OCI-LY1 (cell line): ENCODE measurements around the gene SAP30BP.

Source experiments
- H2AFZ ChIP-seq: fragments of 200-600 bp; sonication (generic), shearing (Covaris generic); 2 replicates; pipeline ENCODE4 v1.6.0; 2014; ENCODE audit warnings: antibody characterized with exemption, mild to moderate bottlenecking, low read length
- H3F3A ChIP-seq: fragments of 200-600 bp; sonication (generic), shearing (Covaris generic); 2 replicates; pipeline ENCODE4 v1.6.0; 2014; ENCODE audit warnings: mild to moderate bottlenecking, antibody characterized with exemption, low read length, moderate library complexity; ENCODE audit not compliant: insufficient read depth
- H3K27ac ChIP-seq: fragments of 200-600 bp; sonication (generic); 2 replicates; pipeline ENCODE4 v1.5.1; 2014; ENCODE audit warnings: low read length, mixed run types, mild to moderate bottlenecking, low read depth; ENCODE audit not compliant: poor library complexity, severe bottlenecking
- H3K27me3 ChIP-seq: fragments of 200-600 bp; sonication (generic); 2 replicates; pipeline ENCODE4 v1.6.0; 2014; ENCODE audit warnings: antibody characterized with exemption, mild to moderate bottlenecking, low read length, moderate library complexity; ENCODE audit not compliant: insufficient read depth
- H3K36me3 ChIP-seq: fragments of 200-600 bp; sonication (generic); 2 replicates; pipeline ENCODE4 v1.6.1; 2014; ENCODE audit warnings: mild to moderate bottlenecking, antibody characterized with exemption, low read length, moderate library complexity, mixed read lengths; ENCODE audit not compliant: insufficient read depth
- H3K4me1 ChIP-seq: fragments of 200-600 bp; sonication (generic); 2 replicates; pipeline ENCODE4 v1.5.1; 2014; ENCODE audit warnings: mild to moderate bottlenecking, low read length, moderate library complexity; ENCODE audit not compliant: insufficient read depth, severe bottlenecking
- H3K4me2 ChIP-seq: fragments of 200-600 bp; sonication (generic), shearing (Covaris generic); 2 replicates; pipeline ENCODE4 v1.6.1; 2014; ENCODE audit warnings: low read length
- H3K4me3 ChIP-seq: fragments of 200-600 bp; sonication (generic); 2 replicates; pipeline ENCODE4 v1.5.1; 2014; ENCODE audit warnings: low read length, low read depth, mild to moderate bottlenecking, mixed read lengths; ENCODE audit not compliant: poor library complexity, severe bottlenecking
- H3K79me2 ChIP-seq: fragments of 200-600 bp; shearing (Covaris generic); 2 replicates; pipeline ENCODE4 v1.6.1; 2016; ENCODE audit warnings: mixed run types, low read length, mixed read lengths; ENCODE audit not compliant: insufficient read depth
- H3K9ac ChIP-seq: fragments of 200-600 bp; sonication (generic), shearing (Covaris generic); 2 replicates; pipeline ENCODE4 v1.6.1; 2014; ENCODE audit warnings: mild to moderate bottlenecking, low read length, mixed read lengths
- H3K9me2 ChIP-seq: fragments of 200-600 bp; sonication (generic), shearing (Covaris generic); 2 replicates; pipeline ENCODE4 v1.6.1; 2014; ENCODE audit warnings: low read depth, mild to moderate bottlenecking, low read length, mixed read lengths
- H3K9me3 ChIP-seq: fragments of 200-600 bp; shearing (Covaris generic); 2 replicates; pipeline ENCODE4 v1.6.1; 2014; ENCODE audit warnings: low read length, mixed read lengths
- H4K20me1 ChIP-seq: fragments of 200-600 bp; sonication (generic), shearing (Covaris generic); 2 replicates; pipeline ENCODE4 v1.6.0; 2016; ENCODE audit warnings: mild to moderate bottlenecking, low read length; ENCODE audit not compliant: insufficient read depth
- CTCF ChIP-seq: fragments of 200-600 bp; sonication (generic), shearing (Covaris generic); IDR thresholded peaks from 2 replicates; pipeline ENCODE4 v1.5.1; 2017; ENCODE audit warnings: mild to moderate bottlenecking, antibody characterized with exemption, low read length, moderate library complexity, mixed read lengths
- EZH2 ChIP-seq: fragments of 200-600 bp; sonication (generic), shearing (Covaris generic); IDR thresholded peaks from 2 replicates; pipeline ENCODE4 v1.8.0; 2017; ENCODE audit warnings: borderline replicate concordance, mixed run types, mild to moderate bottlenecking, antibody characterized with exemption, low read length, moderate library complexity, mixed read lengths

Gene SAP30BP

GRCh38 chr17:75755205-75755901 lies 88.2 kb downstream of the SAP30BP start:
- Histone ChIP-seq H4K20me1 (no peaks in the 10 kb centered on the region), H3K27me3 (no peaks in the 10 kb centered on the region), H3K4me3 (no peak overlapping the region), H3K9me2 (no peaks in the 10 kb centered on the region), H3K4me1 (peaks cover 20% of the 10 kb centered on the region), H3K27ac (no peak overlapping the region), H3K9me3 (no peaks in the 10 kb centered on the region), H3K79me2 (no peaks in the 10 kb centered on the region), H2AFZ (no peak overlapping the region), H3F3A (no peaks in the 10 kb centered on the region), H3K36me3 (no peaks in the 10 kb centered on the region), H3K4me2 (no peak overlapping the region), H3K9ac (no peak overlapping the region)
- TF ChIP-seq EZH2 (no peak), CTCF (no peak)

GRCh38 chr17:75755990-75756389 lies 88.9 kb downstream of the SAP30BP start:
- no peak overlapping the region for H3K4me2 ChIP-seq

GRCh38 chr17:75756451-75757085 lies 89.4 kb downstream of the SAP30BP start:
- H3K4me3 ChIP-seq, result no peak overlapping the region
- H3K27ac ChIP-seq, result no peak overlapping the region
- H3K9me3 ChIP-seq, result no peaks in the 10 kb centered on the region
- H4K20me1 ChIP-seq, result no peaks in the 10 kb centered on the region
- H3K36me3 ChIP-seq, result no peaks in the 10 kb centered on the region
- H3K9ac ChIP-seq, result no peak overlapping the region
- no peaks in the 10 kb centered on the region for H3K27me3 ChIP-seq
- no peak overlapping the region for H2AFZ ChIP-seq
- no peaks in the 10 kb centered on the region for H3F3A ChIP-seq
- no peak overlapping the region for H3K4me2 ChIP-seq
- H3K9me2 ChIP-seq, result no peaks in the 10 kb centered on the region
- peaks cover 20% of the 10 kb centered on the region for H3K4me1 ChIP-seq
- no peak for TF ChIP-seq CTCF
- no peak for TF ChIP-seq EZH2
- no peaks in the 10 kb centered on the region for H3K79me2 ChIP-seq

More at GRCh38 chr17:75755990-75756389, 88.9 kb downstream of the SAP30BP start:
- Histone ChIP-seq H3K36me3 (no peaks in the 10 kb centered on the region), H3K4me3 (no peak overlapping the region), H3K9ac (no peak overlapping the region), H3K27me3 (no peaks in the 10 kb centered on the region), H4K20me1 (no peaks in the 10 kb centered on the region), H3F3A (no peaks in the 10 kb centered on the region), H3K27ac (no peak overlapping the region), H3K9me3 (no peaks in the 10 kb centered on the region), H3K4me1 (peaks cover 20% of the 10 kb centered on the region), H2AFZ (no peak overlapping the region), H3K79me2 (no peaks in the 10 kb centered on the region), H3K9me2 (no peaks in the 10 kb centered on the region)
- TF ChIP-seq EZH2, result no peak
- no peak for TF ChIP-seq CTCF
